GM12891 (cell line): ENCODE measurements around the gene MYO5B.

ENCODE experiments used
- POLR2A ChIP-seq: IDR thresholded peaks from 2 replicates; pipeline ENCODE4 v1.6.1; 2011; ENCODE audit warnings: low read depth, low read length, control low read depth
- POLR2AphosphoS5 ChIP-seq: IDR thresholded peaks from 2 replicates; pipeline ENCODE4 v1.6.1; 2011; ENCODE audit warnings: low read depth, low read length, control low read depth
- TAF1 ChIP-seq: IDR thresholded peaks from 2 replicates; pipeline ENCODE4 v1.6.1; 2011; ENCODE audit warnings: low read depth, low read length, control low read depth

DNA sequence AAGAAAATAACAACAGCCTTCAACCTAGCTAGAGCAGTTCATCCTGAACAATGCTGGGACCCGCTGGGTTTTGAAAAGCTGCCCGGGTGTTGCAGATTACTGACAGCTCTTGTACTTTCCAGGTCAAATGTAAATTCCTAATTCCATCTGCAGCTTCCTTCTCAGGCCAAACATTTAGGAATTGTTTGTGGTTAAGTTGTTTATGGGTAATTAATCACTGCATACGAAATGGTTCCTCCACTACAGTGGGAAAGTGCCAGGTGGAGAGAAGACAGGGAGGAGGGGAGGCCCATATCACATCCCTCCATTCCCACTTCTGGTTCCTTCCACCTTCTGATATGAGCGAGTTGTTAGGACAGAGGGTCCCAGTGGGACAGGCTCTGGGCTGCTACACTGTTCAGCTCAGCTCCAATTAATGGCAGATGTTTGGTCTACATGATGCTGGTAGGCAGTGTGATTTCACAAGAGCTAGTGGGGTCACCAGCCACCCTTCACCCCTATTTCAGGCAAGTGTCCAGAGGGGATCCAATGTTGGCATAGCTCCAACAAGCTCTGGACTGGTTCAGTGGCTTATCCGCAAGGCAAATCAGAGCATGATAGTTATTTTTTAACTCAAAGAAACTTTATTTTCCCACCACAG lies 268.7 kb downstream of the MYO5B start:
- TF ChIP-seq POLR2AphosphoS5 (no peak), TAF1 (no peak), POLR2A (no peak)
